HEK293 (cell line): ENCODE measurements around the gene KIAA1755.

Source experiments
- CTCF ChIA-PET: fragments of 350-600 bp; formaldehyde crosslinking; extraction: SDS; loops from one replicate; lab custom pipeline; 2021; ENCODE audit warnings: antibody characterized with exemption; lab: Yijun Ruan, JAX
- POLR2A ChIA-PET: fragments of 300-600 bp; formaldehyde crosslinking; extraction: SDS; loops from one replicate; lab custom pipeline; 2020; ENCODE audit warnings: antibody characterized with exemption, inconsistent platforms; lab: Yijun Ruan, JAX
- H3K27ac ChIP-seq: fragments of 200-500 bp; sonication (Bioruptor generic); 2 replicates; pipeline ENCODE4 v1.5.1; 2014; ENCODE audit warnings: low read depth, low read length, control low read depth, inconsistent platforms; ENCODE audit errors: extremely low read depth
- H3K36me3 ChIP-seq, 2 experiments: fragments of 200-500 bp in 1 of 2; sonication (Bioruptor generic) in 1 of 2; 1 replicate in 1 of 2; 2 replicates in 1 of 2; pipeline ENCODE4 v1.5.1; 2014 to 2017; ENCODE audit warnings: inconsistent platforms in 2 of 2, low read length in 2 of 2; ENCODE audit not compliant: control insufficient read depth in 2 of 2, insufficient read depth in 1 of 2
- H3K4me1 ChIP-seq: fragments of 200-500 bp; sonication (Bioruptor generic); 2 replicates; pipeline ENCODE4 v1.5.1; 2014; ENCODE audit warnings: mild to moderate bottlenecking, low read length, inconsistent platforms; ENCODE audit not compliant: control insufficient read depth, insufficient read depth
- H3K4me3 ChIP-seq: 2 replicates; pipeline ENCODE4 v1.5.1; 2011; ENCODE audit warnings: low read depth, mild to moderate bottlenecking, control low read depth, low read length, moderate library complexity
- H3K9me3 ChIP-seq: fragments of 200-500 bp; sonication (Bioruptor generic); 2 replicates; pipeline ENCODE4 v1.5.1; 2014; ENCODE audit warnings: low read depth, low read length, inconsistent platforms; ENCODE audit not compliant: control insufficient read depth, insufficient read depth
- GLI4 ChIP-seq: fragments of 450-650 bp; formaldehyde crosslinking; IDR thresholded peaks from 2 replicates; pipeline ENCODE4 v1.5.1; 2016; ENCODE audit warnings: missing biosample characterization, missing genetic modification characterization
- PRDM1 ChIP-seq: fragments of 450-650 bp; formaldehyde crosslinking; IDR thresholded peaks from 2 replicates; pipeline ENCODE4; 2016; ENCODE audit warnings: missing biosample characterization, missing genetic modification characterization
- SETDB1 ChIP-seq: IDR thresholded peaks from one replicate; pipeline ENCODE4 v1.6.1; 2017; ENCODE audit warnings: mild to moderate bottlenecking, low read length, moderate library complexity, mixed read lengths; ENCODE audit not compliant: insufficient read length
- YY2 ChIP-seq: fragments of 450-650 bp; formaldehyde crosslinking; IDR thresholded peaks from 2 replicates; pipeline ENCODE4 v1.5.1; 2016; ENCODE audit warnings: missing biosample characterization, missing genetic modification characterization
- ZBTB8A ChIP-seq: fragments of 450-650 bp; formaldehyde crosslinking; IDR thresholded peaks from 2 replicates; pipeline ENCODE4 v1.5.1; 2016; ENCODE audit warnings: missing biosample characterization, missing genetic modification characterization
- ZNF274 ChIP-seq, 2 experiments: fragments of 200-500 bp in 1 of 2; fragments of 450-650 bp in 1 of 2; sonication (Bioruptor generic) in 1 of 2; formaldehyde crosslinking in 1 of 2; IDR thresholded peaks; 2 replicates each; pipeline versions ENCODE4 v1.5.1 to v1.6.1; 2014 to 2016; ENCODE audit warnings: borderline replicate concordance in 1 of 2, inconsistent platforms in 1 of 2, low read length in 1 of 2, missing biosample characterization in 1 of 2, missing genetic modification characterization in 1 of 2
- ZNF311 ChIP-seq: fragments of 450-650 bp; formaldehyde crosslinking; IDR thresholded peaks from 2 replicates; pipeline ENCODE4 v1.5.1; 2017; ENCODE audit warnings: missing biosample characterization, missing genetic modification characterization, borderline replicate concordance
- ZNF404 ChIP-seq: fragments of 450-650 bp; formaldehyde crosslinking; IDR thresholded peaks from 2 replicates; pipeline ENCODE4 v1.5.1; 2017; ENCODE audit warnings: missing biosample characterization, missing genetic modification characterization
- ZNF514 ChIP-seq: fragments of 450-650 bp; formaldehyde crosslinking; IDR thresholded peaks from 2 replicates; pipeline ENCODE4 v1.5.1; 2016; ENCODE audit warnings: missing biosample characterization, missing genetic modification characterization
- ZNF521 ChIP-seq: fragments of 450-650 bp; formaldehyde crosslinking; IDR thresholded peaks from 2 replicates; pipeline ENCODE4 v1.5.1; 2017; ENCODE audit warnings: missing biosample characterization, mild to moderate bottlenecking, missing genetic modification characterization
- ZNF658 ChIP-seq: fragments of 450-650 bp; formaldehyde crosslinking; IDR thresholded peaks from 2 replicates; pipeline ENCODE4; 2016; ENCODE audit warnings: missing biosample characterization, missing genetic modification characterization
- ZNF707 ChIP-seq: fragments of 450-650 bp; formaldehyde crosslinking; IDR thresholded peaks from 2 replicates; pipeline ENCODE4 v1.5.1; 2016; ENCODE audit warnings: missing biosample characterization, missing genetic modification characterization
- ZNF747 ChIP-seq: fragments of 450-650 bp; formaldehyde crosslinking; IDR thresholded peaks from 2 replicates; pipeline ENCODE4 v1.5.1; 2016; ENCODE audit warnings: missing biosample characterization, missing genetic modification characterization
- TF ChIP-seq, protein P1 (sequence below): fragments of 450-650 bp; formaldehyde crosslinking; IDR thresholded peaks from 2 replicates; pipeline ENCODE4 v1.5.1; 2016; ENCODE audit warnings: missing biosample characterization, missing genetic modification characterization

The KIAA1755 gene

GRCh38 chr20:38161412-38161774, 99.1 kb downstream of the KIAA1755 start:
- H3K27ac ChIP-seq = no peak overlapping the region
- no peak overlapping the region for H3K4me3 ChIP-seq
- ChIA-PET CTCF (interaction anchor here (1.1 to 3.2 kb wide), 4 partner anchors 9 to 104 kb away, joined by 3 to 9 read pairs (median 4); no protein-coding TSS in a partner anchor), POLR2A (no interaction called here)
- H3K36me3 ChIP-seq = no peaks in the 10 kb centered on the region
- H3K4me1 ChIP-seq = no peaks in the 10 kb centered on the region
- no peaks in the 10 kb centered on the region for H3K9me3 ChIP-seq
- TF ChIP-seq, protein P1, sequence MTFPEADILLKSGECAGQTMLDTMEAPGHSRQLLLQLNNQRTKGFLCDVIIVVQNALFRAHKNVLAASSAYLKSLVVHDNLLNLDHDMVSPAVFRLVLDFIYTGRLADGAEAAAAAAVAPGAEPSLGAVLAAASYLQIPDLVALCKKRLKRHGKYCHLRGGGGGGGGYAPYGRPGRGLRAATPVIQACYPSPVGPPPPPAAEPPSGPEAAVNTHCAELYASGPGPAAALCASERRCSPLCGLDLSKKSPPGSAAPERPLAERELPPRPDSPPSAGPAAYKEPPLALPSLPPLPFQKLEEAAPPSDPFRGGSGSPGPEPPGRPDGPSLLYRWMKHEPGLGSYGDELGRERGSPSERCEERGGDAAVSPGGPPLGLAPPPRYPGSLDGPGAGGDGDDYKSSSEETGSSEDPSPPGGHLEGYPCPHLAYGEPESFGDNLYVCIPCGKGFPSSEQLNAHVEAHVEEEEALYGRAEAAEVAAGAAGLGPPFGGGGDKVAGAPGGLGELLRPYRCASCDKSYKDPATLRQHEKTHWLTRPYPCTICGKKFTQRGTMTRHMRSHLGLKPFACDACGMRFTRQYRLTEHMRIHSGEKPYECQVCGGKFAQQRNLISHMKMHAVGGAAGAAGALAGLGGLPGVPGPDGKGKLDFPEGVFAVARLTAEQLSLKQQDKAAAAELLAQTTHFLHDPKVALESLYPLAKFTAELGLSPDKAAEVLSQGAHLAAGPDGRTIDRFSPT (tag by site-specific recombination) = no peak
- no peak for TF ChIP-seq ZNF274 (IDR thresholded peaks at IDR 0.05; ENCODE audit: low read length)
- no peak for TF ChIP-seq ZNF274 (tag by site-specific recombination; IDR thresholded peaks at IDR 0.05; ENCODE audit: borderline replicate concordance)
- TF ChIP-seq ZNF514 (tag by site-specific recombination) = no peak
- no peak for TF ChIP-seq PRDM1
- no peak for TF ChIP-seq SETDB1
- TF ChIP-seq ZNF658 (tag by site-specific recombination) = no peak
- no peak for TF ChIP-seq ZNF707 (tag by site-specific recombination)
- no peak for TF ChIP-seq ZNF311
- no peak for TF ChIP-seq GLI4
- no peak for TF ChIP-seq ZNF404 (tag by site-specific recombination)
- no peak for TF ChIP-seq ZNF747 (tag by site-specific recombination)
- no peak for TF ChIP-seq ZNF521
- TF ChIP-seq YY2 (tag by site-specific recombination) = no peak
- TF ChIP-seq ZBTB8A (tag by site-specific recombination) = no peak
